Stimulated activated CD8-positive, alpha-beta memory T cell treated with anti-CD3 and anti-CD28 coated beads, Interleukin-15, amount 100 ng/mL, for 4 hours (primary cell): Measurements from ENCODE around the gene UBE2D3.

Experiments used
- DNase-seq, 2 donors: peaks; one replicate each; pipeline ENCODE4 v3.0.0-alpha.2; 2020; ENCODE audit warnings: low read depth in 2 of 2

Gene UBE2D3

DNA sequence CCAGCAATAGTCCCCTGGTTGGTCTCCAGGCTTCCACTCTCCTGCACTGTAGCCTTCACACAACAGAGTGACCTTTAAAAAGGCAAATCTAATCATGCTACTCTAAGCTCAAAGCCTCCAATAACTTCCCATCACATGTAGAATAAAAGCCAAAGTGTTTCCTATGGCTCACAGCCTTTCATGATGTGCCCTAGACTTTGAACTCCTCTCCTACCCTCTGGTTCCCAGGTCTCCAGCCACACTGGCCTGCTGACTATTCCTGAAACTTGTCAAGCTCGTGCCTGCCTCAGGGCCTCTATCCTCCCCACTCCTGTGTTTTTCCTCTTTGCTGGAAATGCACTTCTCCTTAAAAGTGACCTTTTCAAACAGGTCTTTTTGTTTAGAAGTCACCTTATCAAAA is 69.7 kb downstream of the UBE2D3 start:
- no peak for DNase-seq

DNA sequence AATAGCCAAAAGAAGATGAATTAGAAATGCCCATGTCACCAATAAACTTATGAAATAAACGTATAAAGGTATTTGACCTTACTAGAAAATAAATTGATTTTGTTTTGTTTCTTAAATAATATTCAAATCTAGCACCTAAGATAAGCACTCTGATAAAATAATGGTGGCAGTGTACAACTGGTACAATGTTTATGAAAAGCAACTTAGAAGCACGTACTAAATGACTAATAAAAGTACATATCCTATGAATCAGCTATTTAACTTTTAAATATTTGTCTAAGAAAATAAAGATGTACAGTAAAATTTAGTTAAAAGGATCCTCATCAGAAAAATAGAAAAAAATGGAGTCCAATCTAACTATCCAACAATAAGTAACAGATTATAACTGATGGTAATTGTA is 73.3 kb downstream of the UBE2D3 start:
- DNase-seq: no peak

DNA sequence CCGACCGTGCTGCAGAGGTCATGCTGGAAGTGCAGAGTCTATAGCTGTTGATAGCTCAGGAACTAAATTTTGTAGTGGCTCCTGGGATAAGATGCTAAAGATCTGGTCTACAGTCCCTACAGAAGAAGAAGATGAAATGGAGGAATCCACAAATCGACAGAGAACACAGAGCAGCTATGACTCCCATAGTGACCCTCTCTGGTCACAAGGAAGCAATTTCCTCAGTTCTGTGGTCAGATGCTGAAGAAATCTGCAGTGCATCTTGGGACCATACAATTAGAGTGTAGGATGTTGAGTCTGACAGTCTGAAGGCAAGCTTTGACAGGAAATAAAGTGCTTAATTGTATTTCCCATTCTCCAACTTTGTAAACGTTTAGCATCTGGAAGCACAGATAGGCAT is 75.4 kb downstream of the UBE2D3 start:
- DNase-seq: no peak
